HepG2 (cell line): ENCODE measurements around the gene CDH2.

Experiments
- CAMTA2 ChIP-seq: sonication (generic); formaldehyde crosslinking; IDR thresholded peaks from 2 replicates; pipeline ENCODE4 v1.4.0; 2020; ENCODE audit warnings: mild to moderate bottlenecking, missing genetic modification reagents, borderline replicate concordance
- CTCF ChIP-seq: sonication (generic); formaldehyde crosslinking; IDR thresholded peaks from 2 replicates; pipeline ENCODE4 v1.5.0; 2020; ENCODE audit warnings: mild to moderate bottlenecking, missing genetic modification reagents, moderate library complexity
- EP300 ChIP-seq, 3 experiments: sonication (generic) in 1 of 3; formaldehyde crosslinking in 1 of 3; IDR thresholded peaks; 2 replicates each; pipeline versions ENCODE4 v1.5.1 to v1.6.1; 2011 to 2020; ENCODE audit warnings: low read depth in 2 of 3, low read length in 2 of 3, borderline replicate concordance in 1 of 3, improper control_type of control experiment in 1 of 3, mild to moderate bottlenecking in 1 of 3, missing genetic modification reagents in 1 of 3, moderate library complexity in 1 of 3
- JUND ChIP-seq: sonication (generic); formaldehyde crosslinking; IDR thresholded peaks from 2 replicates; pipeline ENCODE4 v1.8.0; 2022; ENCODE audit warnings: mild to moderate bottlenecking, missing genetic modification reagents
- MAX ChIP-seq: IDR thresholded peaks from 2 replicates; pipeline ENCODE4 v1.6.1; 2012; ENCODE audit warnings: inconsistent platforms
- POLR2A ChIP-seq, 2 experiments: IDR thresholded peaks; 2 replicates each; pipeline ENCODE4 v1.6.1; 2011; ENCODE audit warnings: low read depth in 2 of 2, low read length in 2 of 2, mild to moderate bottlenecking in 1 of 2, moderate library complexity in 1 of 2; ENCODE audit not compliant: insufficient read depth in 1 of 2
- POLR2AphosphoS5 ChIP-seq: IDR thresholded peaks from 2 replicates; pipeline ENCODE4 v1.6.1; 2012; ENCODE audit warnings: low read depth, low read length
- ZNF3 ChIP-seq: IDR thresholded peaks from 2 replicates; pipeline ENCODE4 v1.7.0; 2017; ENCODE audit warnings: inconsistent platforms
- ZNF737 ChIP-seq: sonication (generic); formaldehyde crosslinking; IDR thresholded peaks from 2 replicates; pipeline ENCODE4 v1.5.0; 2020; ENCODE audit warnings: missing genetic modification reagents, mild to moderate bottlenecking, borderline replicate concordance
- ZXDC ChIP-seq: sonication (generic); formaldehyde crosslinking; IDR thresholded peaks from 2 replicates; pipeline ENCODE4 v1.5.0; 2020; ENCODE audit warnings: mild to moderate bottlenecking, missing genetic modification reagents

GRCh38 chr18:28136071-28136470 lies 40.9 kb downstream of the CDH2 start:
- TF ChIP-seq ZNF3 (CRISPR knock-in tag) = no peak
- TF ChIP-seq MAX = no peak
- no peak for TF ChIP-seq POLR2A (IDR thresholded peaks at IDR 0.05; ENCODE audit: insufficient read depth in 1 of 2, low read depth in 2 of 2, low read length in 2 of 2)
- TF ChIP-seq POLR2AphosphoS5 = no peak
- TF ChIP-seq EP300 (IDR thresholded peaks at IDR 0.05; ENCODE audit: low read depth in 2 of 2, low read length in 2 of 2) = no peak
- TF ChIP-seq EP300 (CRISPR knock-in tag; IDR thresholded peaks at IDR 0.05; ENCODE audit: borderline replicate concordance) = no peak
- no peak for TF ChIP-seq ZXDC (CRISPR knock-in tag)
- no peak for TF ChIP-seq CAMTA2 (CRISPR knock-in tag)
- no peak for TF ChIP-seq ZNF737 (CRISPR knock-in tag)
- no peak for TF ChIP-seq JUND
- TF ChIP-seq CTCF = no peak
